Erythroblast (primary cell): ENCODE results near the gene PDZRN3.

ENCODE experiments used
- DNase-seq, 2 experiments: peaks; one replicate each; lab custom pipeline; 2025; lab: John Stamatoyannopoulos, UW
- GATA1 ChIP-seq: IDR thresholded peaks from 2 replicates; pipeline ENCODE4 v1.6.1; 2011; ENCODE audit warnings: low read depth, mild to moderate bottlenecking, control low read depth, low read length, moderate library complexity
- POLR2A ChIP-seq: IDR thresholded peaks from 2 replicates; pipeline ENCODE4 v1.6.1; 2011; ENCODE audit warnings: mild to moderate bottlenecking, low read length

Gene PDZRN3

DNA sequence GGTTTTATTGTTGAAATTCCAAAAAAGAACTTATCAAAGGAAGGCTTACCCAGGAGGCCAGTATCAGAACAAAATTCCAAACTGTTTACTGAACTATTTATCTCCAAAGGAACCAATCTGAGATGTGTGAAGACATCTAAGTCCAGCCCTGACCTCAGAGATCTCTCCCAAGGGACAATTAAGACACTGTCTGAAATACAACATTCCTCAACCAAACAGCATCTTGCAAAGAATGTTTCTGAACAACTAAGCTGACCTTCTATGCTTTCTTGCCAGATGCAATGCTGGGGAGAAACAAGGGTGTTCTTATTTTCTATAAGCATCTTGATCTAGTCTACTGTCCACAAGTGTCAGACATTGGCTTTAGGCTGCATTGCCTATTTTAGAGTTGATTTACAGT is 13.6 kb downstream of the PDZRN3 start:
- no peak for DNase-seq
- TF ChIP-seq GATA1: no peak
- TF ChIP-seq POLR2A: no peak

DNA sequence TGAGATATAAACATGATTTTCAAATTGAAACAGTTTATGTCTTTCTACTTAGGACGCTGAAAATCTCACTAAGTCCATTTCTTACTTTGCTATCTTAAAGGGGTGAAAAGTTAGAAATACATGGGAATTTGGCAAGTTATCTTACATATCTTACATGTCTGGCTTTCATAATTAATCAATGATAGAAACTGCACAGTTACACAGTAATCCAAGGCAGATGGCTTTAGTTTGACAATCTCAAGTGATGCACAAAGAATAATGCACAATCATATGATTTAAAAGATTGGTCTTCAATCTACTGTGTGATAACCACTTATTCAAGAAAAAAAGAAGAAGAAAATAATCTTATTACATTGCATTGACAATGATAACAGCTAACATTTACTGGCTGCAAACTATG is 14.2 kb downstream of the PDZRN3 start:
- TF ChIP-seq GATA1 (no peak), POLR2A (no peak)
- DNase-seq: no peak

DNA sequence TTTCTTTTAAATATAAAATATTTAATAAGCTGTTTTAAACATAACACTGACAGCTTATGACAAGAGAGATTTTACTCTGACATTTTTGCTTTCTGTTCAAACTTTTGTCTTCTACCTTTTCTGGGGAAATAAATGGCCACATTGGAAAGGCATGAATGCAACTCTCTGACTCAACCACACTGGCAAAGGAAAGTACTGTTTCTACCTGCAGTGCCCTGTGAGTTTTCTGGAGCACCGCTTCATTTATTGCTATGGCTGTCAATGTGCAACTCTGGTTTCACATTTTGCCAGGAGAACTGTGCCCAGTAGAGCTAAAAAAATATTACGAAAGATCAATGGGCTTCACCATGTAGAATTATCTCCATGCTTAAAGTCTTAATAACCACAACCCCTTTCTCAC is 15.1 kb downstream of the PDZRN3 start:
- no peak for DNase-seq
- no peak for TF ChIP-seq GATA1
- TF ChIP-seq POLR2A: no peak

DNA sequence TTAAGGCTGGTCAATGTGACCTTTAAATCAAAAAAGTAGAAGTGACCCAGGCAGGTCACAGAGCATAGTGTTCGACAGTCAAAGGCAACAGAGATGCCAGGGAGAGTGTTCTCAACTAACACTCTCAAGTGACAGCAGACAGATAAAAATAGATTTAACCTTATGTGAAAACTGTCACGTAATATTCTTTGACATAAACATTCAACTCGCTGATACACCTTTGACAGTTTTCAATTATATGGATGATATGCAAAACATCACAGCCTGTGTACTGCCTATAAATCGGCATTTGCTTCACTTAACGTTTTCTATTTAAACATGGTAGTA is 15.5 kb downstream of the PDZRN3 start:
- no peak for DNase-seq
- TF ChIP-seq POLR2A: no peak
- TF ChIP-seq GATA1: no peak

DNA sequence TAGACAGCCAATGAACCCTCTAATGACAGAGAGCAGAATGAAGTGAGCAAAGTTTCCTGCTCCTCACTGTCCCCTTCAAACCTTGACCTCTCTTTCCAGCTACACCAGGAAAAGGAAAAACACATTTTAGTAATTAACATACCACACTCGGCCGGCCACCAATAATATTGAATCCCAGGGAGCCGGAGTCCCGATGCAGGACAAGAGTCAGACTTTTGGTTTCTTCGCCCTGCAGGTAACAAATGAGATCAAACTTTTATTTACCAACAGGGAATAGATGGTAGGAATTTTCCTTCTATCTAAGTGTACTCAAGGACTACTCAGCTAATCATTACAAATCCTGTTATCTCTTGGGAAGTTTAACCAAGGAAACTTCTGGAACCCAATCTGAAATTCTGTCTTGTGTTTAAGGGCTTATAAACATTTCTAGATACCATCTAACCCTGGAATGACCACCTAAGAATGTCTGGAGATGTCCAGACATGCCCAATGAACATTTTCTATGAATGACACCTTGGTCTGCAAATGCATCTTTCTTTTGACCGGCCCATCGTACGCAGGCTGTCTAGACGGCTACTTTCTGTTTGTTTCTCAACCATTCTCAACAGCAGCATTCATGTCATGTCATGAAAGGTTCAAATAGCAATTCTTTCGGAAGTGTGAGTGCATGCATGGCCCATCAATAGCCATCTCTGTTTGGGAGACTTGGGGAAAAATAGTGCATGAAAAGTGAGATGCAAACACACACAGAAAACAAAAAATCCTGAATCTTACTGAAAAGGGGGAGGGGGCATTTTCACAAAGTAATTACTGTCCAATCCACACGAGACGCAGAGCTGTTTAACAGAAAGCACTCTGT is 16.1 kb downstream of the PDZRN3 start:
- TF ChIP-seq GATA1 (no peak), POLR2A (no peak)

DNA sequence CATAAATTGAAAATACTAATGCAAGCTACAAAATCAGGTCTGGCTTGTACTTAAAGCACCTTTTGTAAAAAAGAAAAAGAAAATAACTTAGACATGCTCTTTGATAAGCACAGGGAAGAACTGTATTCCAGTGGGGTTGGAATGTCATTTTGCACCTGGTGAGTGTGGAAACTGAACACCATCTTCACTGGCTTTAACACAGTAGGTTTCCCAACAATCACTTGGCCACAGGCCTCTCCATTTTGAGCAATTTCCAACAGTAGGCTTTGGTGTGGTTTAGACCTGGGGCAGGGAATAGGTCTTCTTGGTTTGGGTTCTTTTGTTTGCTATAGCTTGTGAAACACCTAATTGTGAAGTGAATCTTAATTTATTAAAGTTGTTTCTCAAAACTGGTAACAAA is 18.9 kb downstream of the PDZRN3 start:
- TF ChIP-seq POLR2A (no peak), GATA1 (no peak)
- DNase-seq: no peak

More for the DNA sequence above, 16.1 kb downstream of the PDZRN3 start:
- DNase-seq: no peak

DNA sequence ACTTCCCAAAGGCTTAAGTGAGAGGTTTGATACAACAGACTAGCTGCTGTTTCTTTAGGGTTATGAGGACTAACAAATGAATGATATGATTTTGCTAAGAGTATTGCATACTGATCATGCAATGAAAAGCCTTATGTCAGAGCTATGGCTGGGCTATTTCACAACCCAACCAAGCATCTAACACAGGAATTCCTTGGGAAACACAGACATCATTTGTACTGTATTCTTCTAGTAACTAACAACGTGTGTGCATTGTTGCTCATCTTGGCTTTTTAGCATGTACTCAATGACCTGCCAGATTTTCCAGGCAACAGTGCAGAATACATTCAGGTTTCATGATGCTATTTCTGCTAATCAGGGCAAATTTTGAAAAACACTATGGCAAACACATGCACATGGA is 19.3 kb downstream of the PDZRN3 start:
- no peak for TF ChIP-seq GATA1
- TF ChIP-seq POLR2A: no peak
- DNase-seq: no peak

DNA sequence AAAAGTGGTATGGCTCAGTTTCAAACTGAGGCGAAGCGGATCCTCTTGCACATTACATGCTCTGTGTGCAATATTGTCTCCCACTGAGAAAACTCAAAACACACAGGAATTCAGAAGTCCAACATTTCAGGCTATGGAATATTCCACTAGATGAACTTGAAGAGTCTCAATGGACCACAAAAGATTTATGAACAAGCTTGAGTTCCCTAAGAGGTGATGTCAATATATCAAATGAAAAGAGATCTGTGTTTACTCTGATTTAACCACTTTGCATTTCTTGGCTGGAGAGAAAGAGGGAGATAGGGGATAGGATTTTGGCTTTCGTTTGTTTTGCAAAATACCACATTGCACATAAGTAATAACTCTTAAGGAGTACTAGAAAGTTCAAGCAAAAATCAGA is 20.3 kb downstream of the PDZRN3 start:
- no peak for TF ChIP-seq GATA1
- no peak for TF ChIP-seq POLR2A
- no peak for DNase-seq

DNA sequence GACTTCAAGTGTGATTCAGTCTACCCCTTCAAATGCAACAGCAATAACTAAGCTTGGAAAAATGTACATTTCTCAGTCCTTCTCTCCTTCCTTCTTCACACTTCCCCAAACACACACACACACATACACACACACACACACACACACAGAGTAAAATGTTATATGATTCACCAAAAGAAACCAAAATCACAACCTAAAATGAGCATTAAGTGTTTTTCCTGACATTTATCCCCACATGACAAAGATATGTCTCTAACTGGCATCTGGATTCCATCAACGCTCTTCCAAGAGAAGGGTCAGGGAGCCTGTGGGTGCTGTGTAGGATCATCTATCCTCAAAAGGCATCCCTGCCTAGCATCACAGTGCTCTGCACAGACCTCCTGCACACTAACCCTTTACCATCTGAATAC is 21.0 kb downstream of the PDZRN3 start:
- DNase-seq: no peak
- TF ChIP-seq POLR2A: no peak
- no peak for TF ChIP-seq GATA1

DNA sequence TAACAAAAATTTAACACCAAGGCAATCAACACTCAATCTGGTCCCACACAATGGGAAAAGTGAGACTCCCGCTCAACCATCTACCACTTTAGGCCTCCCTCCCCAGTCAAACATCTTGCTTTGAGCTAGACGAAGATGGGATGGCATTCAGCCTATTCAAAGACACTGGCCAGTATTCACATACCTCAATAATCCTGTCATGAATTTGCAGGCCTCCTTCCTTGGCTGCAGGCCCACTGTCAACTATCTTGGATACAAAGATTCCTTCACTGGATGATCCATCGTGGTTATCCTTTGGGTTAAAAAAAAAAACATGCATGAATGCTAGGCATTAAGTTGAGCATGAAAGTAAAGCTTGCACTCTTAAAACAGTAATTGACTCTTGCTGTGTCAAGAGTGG is 22.6 kb downstream of the PDZRN3 start:
- TF ChIP-seq POLR2A (no peak), GATA1 (no peak)
- no peak for DNase-seq

DNA sequence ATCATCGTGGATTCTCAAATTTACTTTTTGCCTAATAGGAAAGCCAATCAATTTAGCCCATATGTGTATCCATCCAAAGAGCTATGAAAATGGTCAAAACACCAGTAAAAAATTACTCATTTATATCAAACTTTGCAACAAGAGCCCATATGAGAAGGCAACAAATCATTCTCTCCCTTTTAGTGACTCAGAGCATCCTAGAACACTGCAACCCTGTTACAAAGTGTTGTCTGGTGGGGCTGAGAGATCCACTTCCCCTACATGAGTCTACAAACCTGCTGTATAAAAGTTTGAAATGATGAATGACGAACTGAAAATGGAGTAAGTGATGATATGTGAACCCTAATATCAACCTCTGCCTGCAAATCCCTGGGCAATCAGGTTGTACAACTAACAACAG is 23.3 kb downstream of the PDZRN3 start:
- no peak for TF ChIP-seq GATA1
- no peak for TF ChIP-seq POLR2A
- DNase-seq: no peak

DNA sequence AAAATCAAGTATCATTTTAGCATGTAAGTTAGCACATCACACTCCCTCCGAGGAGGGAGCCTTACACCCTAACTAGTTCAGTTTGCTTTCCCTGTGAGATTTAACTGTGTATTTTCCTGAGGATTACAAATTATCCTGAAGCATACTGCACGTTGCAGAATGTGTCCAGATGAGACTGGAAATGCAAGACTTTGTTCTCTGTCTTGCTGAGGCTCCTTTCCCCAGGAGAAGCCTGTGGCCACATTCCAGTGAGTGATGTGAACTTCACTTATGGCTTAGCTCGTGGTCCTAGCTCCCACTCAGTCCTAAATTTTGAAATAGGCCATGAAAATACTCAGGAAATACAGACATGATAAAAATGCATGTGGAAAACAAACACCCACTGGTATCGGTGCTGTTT is 23.7 kb downstream of the PDZRN3 start:
- no peak for DNase-seq
- TF ChIP-seq GATA1 (no peak), POLR2A (no peak)

DNA sequence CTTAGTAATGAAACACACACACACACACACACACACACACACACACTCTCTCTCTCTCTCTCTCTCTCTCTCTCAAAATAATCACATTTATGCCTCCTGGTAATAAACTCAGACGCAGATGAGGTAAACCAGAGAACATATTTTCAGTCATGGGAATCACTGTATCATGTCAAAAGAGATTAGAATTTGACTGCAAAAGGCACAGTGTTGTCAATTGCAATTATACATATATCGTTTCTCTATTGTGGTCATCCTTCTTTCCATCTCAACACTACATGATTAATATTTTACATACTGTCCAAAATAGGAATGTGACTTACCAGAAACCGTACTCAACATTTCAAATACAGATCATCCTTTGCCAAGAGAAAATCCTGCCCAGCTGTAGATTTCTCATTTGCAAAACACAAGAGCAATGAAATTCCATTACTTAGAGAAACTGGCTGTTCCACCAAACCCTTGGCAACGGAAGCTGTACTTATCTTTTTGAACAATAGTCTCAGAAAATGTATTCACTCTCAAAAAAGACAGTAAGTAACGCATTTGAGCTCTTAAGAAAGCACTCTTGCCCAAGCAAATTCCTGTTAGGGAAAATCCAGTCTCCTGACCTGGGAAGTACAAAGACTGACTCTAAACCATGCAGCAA is 24.3 kb downstream of the PDZRN3 start:
- no peak for DNase-seq
- TF ChIP-seq GATA1 (no peak), POLR2A (no peak)

DNA sequence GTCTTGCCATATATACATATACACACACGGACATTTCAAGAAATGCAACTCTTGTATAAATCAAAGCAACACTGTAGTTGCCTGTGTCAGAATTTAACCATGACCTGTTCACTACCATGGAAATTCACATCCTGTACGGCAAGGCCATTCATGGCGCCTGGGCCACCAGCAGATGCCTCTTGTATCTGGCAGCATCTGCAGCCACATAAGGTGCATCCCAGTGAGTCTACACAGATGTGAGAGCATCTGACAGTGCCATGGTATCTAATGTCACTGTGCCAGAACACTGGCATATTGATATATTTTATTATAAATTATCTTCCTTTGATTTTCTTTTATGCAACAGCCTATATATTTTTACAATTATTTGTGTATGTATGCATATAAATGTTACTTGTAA is 25.1 kb downstream of the PDZRN3 start:
- DNase-seq: no peak
- TF ChIP-seq POLR2A (no peak), GATA1 (no peak)
